ENCODE data around the gene SAMD9L. TPM values are rescaled to one million over a fixed set of nuclear protein-coding genes. Genes with fewer than 3 reads are reported as not detected.

SAMD9L gene
- total RNA-seq, 4 donors from 2014 or later: 1.2 to 6.7 (median 3.4) TPM

DNA sequence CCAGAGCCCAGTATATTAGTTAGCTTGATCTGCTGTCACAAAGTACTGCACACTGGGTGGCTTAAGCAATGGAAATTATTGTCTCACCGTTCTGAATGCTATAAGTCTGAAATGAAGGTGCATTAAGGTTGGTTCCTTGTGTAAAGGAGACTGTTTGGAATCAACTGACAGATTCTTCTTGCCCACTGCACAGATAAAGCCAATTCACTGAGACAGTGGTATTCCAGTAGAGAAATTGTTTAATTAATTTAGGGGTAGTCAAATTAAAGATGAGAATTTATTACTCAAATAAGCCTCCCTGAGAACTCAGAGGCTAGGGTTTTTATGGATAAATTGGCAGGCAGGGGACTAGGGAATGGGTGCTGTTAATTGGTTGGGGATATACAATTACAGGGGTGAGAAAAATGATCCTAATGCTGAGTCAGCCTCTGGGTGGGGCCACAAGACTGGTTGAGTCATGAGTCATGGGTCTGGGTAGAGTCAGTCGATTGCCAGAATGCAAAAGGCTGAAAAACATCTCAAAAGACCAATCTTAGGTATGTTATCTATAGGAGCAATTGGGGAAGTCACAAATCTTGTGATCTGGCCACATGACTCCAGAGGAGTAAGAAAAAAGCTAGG lies 23.5 kb upstream of the SAMD9L start:
- DNase-seq (ENCODE audit: low spot score in 2 of 2): no peak
- H3K4me1 ChIP-seq: no peaks in the 10 kb centered on the region
- H3K36me3 ChIP-seq: no peaks in the 10 kb centered on the region
- H3K27ac ChIP-seq: no peak overlapping the region
- H3K9me3 ChIP-seq: no peaks in the 10 kb centered on the region
- H3K4me3 ChIP-seq: no peak overlapping the region
- no peaks in the 10 kb centered on the region for H3K27me3 ChIP-seq
- TF ChIP-seq EP300 (IDR thresholded peaks at IDR 0.05) (no peak), POLR2A (IDR thresholded peaks at IDR 0.05) (no peak), POLR2AphosphoS5 (IDR thresholded peaks at IDR 0.05) (no peak)
- TF ChIP-seq, protein P1, sequence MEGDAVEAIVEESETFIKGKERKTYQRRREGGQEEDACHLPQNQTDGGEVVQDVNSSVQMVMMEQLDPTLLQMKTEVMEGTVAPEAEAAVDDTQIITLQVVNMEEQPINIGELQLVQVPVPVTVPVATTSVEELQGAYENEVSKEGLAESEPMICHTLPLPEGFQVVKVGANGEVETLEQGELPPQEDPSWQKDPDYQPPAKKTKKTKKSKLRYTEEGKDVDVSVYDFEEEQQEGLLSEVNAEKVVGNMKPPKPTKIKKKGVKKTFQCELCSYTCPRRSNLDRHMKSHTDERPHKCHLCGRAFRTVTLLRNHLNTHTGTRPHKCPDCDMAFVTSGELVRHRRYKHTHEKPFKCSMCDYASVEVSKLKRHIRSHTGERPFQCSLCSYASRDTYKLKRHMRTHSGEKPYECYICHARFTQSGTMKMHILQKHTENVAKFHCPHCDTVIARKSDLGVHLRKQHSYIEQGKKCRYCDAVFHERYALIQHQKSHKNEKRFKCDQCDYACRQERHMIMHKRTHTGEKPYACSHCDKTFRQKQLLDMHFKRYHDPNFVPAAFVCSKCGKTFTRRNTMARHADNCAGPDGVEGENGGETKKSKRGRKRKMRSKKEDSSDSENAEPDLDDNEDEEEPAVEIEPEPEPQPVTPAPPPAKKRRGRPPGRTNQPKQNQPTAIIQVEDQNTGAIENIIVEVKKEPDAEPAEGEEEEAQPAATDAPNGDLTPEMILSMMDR (IDR thresholded peaks at IDR 0.05): no peak
- 64% methylated on average over 2 of the region's 2 CpGs for WGBS

DNA sequence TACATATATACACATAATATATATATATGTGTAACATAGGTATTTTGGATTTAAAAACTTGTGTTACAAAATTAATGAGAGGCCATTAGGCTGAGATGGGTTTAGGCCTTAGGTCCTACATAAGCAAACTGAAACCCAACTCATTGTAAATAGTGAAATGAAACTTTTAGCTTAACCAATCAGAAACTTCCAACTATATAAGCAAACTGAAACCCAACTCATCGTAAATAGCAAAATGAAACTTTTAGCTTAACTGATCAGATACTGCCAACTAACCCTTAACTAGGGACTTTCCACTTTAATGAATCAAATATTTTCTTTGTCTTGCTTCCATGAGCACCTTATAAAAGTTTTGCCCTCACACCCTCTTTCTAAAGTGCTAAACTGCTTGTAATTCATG lies 17.3 kb upstream of the SAMD9L start:
- Histone ChIP-seq H3K9me3 (no peaks in the 10 kb centered on the region), H3K4me1 (no peaks in the 10 kb centered on the region), H3K36me3 (no peaks in the 10 kb centered on the region), H3K4me3 (no peak overlapping the region), H3K27me3 (no peaks in the 10 kb centered on the region), H3K27ac (no peak overlapping the region)
- TF ChIP-seq POLR2A (IDR thresholded peaks at IDR 0.05) (no peak), POLR2AphosphoS5 (IDR thresholded peaks at IDR 0.05) (no peak), EP300 (IDR thresholded peaks at IDR 0.05) (no peak)
- TF ChIP-seq, protein P1 (IDR thresholded peaks at IDR 0.05): no peak
- 33% methylated on average over 1 of the region's 1 CpG for WGBS
- no peak for DNase-seq (ENCODE audit: low spot score in 2 of 2)

DNA sequence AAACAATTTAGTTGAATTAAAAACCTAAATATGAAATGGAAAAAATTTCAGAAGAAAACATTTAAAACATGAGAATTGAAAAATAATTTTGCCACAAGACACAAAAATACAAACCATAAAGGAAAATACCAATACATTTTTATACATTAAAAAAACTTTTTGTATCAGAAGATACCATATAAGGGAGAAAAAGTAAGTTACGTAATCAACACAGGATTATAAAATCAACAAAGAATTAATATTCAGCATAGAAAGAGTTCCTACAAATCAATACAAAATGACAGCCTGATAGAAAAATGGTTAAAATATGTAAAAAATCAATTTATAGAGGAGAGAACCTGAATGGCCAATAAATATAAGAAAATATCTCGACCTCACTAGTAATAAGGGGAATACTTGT lies 16.6 kb upstream of the SAMD9L start:
- H3K27me3 ChIP-seq: no peaks in the 10 kb centered on the region
- H3K27ac ChIP-seq: no peak overlapping the region
- H3K36me3 ChIP-seq: no peaks in the 10 kb centered on the region
- H3K4me3 ChIP-seq: no peak overlapping the region
- no peaks in the 10 kb centered on the region for H3K9me3 ChIP-seq
- no peak for DNase-seq (ENCODE audit: low spot score in 2 of 2)
- WGBS: 93% methylated on average over 2 of the region's 2 CpGs
- TF ChIP-seq EP300 (IDR thresholded peaks at IDR 0.05) (no peak), POLR2A (IDR thresholded peaks at IDR 0.05) (no peak), POLR2AphosphoS5 (IDR thresholded peaks at IDR 0.05) (no peak)
- TF ChIP-seq, protein P1 (IDR thresholded peaks at IDR 0.05): no peak
- no peaks in the 10 kb centered on the region for H3K4me1 ChIP-seq

DNA sequence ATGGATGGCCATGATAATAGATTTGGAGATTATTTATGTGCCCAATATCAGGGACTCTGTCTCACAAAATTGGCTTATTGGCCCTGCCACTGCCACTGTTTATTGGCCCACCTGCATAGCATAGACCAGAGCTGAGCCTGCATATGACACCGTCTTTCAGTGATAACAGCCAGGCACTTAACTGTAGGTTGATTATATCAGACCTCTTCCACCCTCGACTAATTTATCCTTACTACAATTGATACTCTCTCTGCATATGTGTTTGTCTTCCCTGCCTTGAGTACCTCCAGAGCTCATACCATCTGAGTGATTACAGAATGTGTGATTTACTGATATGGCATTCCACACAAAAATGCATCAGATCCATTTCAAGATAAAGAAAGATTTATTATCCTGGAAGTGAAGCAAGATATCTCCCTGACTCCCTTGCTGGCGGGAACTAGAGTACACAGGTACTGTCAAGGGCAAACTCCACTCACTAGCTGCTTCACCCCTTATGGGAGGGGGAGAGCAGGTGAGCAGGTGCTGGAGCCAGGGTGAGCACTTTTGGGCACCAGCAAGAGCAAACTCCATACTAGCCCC lies 13.1 kb upstream of the SAMD9L start:
- Histone ChIP-seq H3K4me3 (no peak overlapping the region), H3K27me3 (no peaks in the 10 kb centered on the region), H3K9me3 (no peaks in the 10 kb centered on the region), H3K4me1 (no peaks in the 10 kb centered on the region), H3K27ac (no peak overlapping the region), H3K36me3 (no peaks in the 10 kb centered on the region)
- DNase-seq (ENCODE audit: low spot score in 2 of 2): no peak
- 46% methylated on average over 3 of the region's 3 CpGs for whole genome bisulfite sequencing
- no peak for TF ChIP-seq POLR2AphosphoS5 (IDR thresholded peaks at IDR 0.05)
- TF ChIP-seq EP300 (IDR thresholded peaks at IDR 0.05): no peak
- TF ChIP-seq POLR2A (IDR thresholded peaks at IDR 0.05): no peak
- TF ChIP-seq, protein P1 (IDR thresholded peaks at IDR 0.05): no peak

DNA sequence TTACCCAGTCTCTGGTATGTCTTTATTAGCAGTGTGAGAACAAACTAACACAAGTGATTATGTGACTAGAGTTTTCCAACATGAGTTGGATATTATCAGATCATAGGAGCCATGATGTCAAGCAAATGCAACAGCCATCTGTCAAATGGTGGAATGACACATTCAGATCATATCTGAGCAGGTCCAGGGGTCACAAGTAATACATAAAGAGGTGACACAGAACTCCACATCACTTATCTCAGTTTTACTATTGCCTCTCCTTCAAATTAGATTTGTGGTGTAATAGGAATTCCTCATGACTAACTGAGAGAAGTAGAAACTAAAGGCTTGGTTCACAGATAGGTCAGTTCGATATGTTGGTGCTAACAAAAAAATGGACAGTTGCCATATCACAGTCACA lies 12.2 kb upstream of the SAMD9L start:
- H3K27me3 ChIP-seq: no peaks in the 10 kb centered on the region
- 68% methylated on average over 1 of the region's 1 CpG for WGBS
- DNase-seq (ENCODE audit: low spot score in 2 of 2): no peak
- no peak overlapping the region for H3K27ac ChIP-seq
- no peak for TF ChIP-seq POLR2AphosphoS5 (IDR thresholded peaks at IDR 0.05)
- TF ChIP-seq POLR2A (IDR thresholded peaks at IDR 0.05): no peak
- TF ChIP-seq, protein P1 (IDR thresholded peaks at IDR 0.05): no peak
- no peak for TF ChIP-seq EP300 (IDR thresholded peaks at IDR 0.05)
- no peak overlapping the region for H3K4me3 ChIP-seq
- no peaks in the 10 kb centered on the region for H3K36me3 ChIP-seq
- no peaks in the 10 kb centered on the region for H3K9me3 ChIP-seq
- no peaks in the 10 kb centered on the region for H3K4me1 ChIP-seq
